ENCODE data around the gene RPTOR.
"Not testable (repeated sequence)": the region's sequence is repeated elsewhere in the genome, so short reads cannot be mapped to it uniquely, and the experiment has no call there.

Gene RPTOR

GRCh38 chr17:80790981-80791742 lies 246.5 kb downstream of the RPTOR start:
- no peak for DNase-seq

- DNase-seq, result no peak
Measured at GRCh38 chr17:80791758-80792284, 247.2 kb downstream of the RPTOR start.

GRCh38 chr17:80792373-80792781 lies 247.7 kb downstream of the RPTOR start:
- DNase-seq, result no peak

- no peak for DNase-seq
Measured at GRCh38 chr17:80793421-80793820, 248.8 kb downstream of the RPTOR start.

GRCh38 chr17:80793851-80794267 lies 249.2 kb downstream of the RPTOR start:
- DNase-seq, result no peak

GRCh38 chr17:80794281-80795089 lies 249.8 kb downstream of the RPTOR start:
- no peak for DNase-seq

GRCh38 chr17:80795090-80795580 lies 250.5 kb downstream of the RPTOR start:
- no peak for DNase-seq

- no peak for DNase-seq
Measured at GRCh38 chr17:80795754-80796153, 251.1 kb downstream of the RPTOR start.

- no peak for DNase-seq
Measured at GRCh38 chr17:80796430-80796861, 251.8 kb downstream of the RPTOR start.

- DNase-seq, result not testable (repeated sequence)
Measured at GRCh38 chr17:80797222-80797621, 252.6 kb downstream of the RPTOR start.

- DNase-seq, result no peak
Measured at GRCh38 chr17:80797741-80798594, 253.3 kb downstream of the RPTOR start.

GRCh38 chr17:80798595-80799537 lies 254.2 kb downstream of the RPTOR start:
- DNase-seq, result no peak

- no peak for DNase-seq
Measured at GRCh38 chr17:80799538-80800480, 255.2 kb downstream of the RPTOR start.

GRCh38 chr17:80800481-80801391 lies 256.1 kb downstream of the RPTOR start:
- DNase-seq, result no peak

- DNase-seq, result no peak
Measured at GRCh38 chr17:80802626-80803450, 258.2 kb downstream of the RPTOR start.

- DNase-seq, result no peak
Measured at GRCh38 chr17:80803451-80804428, 259.1 kb downstream of the RPTOR start.

GRCh38 chr17:80804466-80804865 lies 259.8 kb downstream of the RPTOR start:
- DNase-seq, result no peak

Data from hematopoietic multipotent progenitor cell treated with erythropoietin and hydrocortisone succinate and interleukin-3 and kit ligand, for 6 days (in vitro differentiated cells).